Activated CD8-positive, alpha-beta memory T cell treated with anti-CD3 and anti-CD28 coated beads, Interleukin-2, amount 50 U/mL, for 1 hour (primary cell): Measurements from ENCODE around the gene TMEM139.
"Not testable (repeated sequence)": the region's sequence is repeated elsewhere in the genome, so short reads cannot be mapped to it uniquely, and the experiment has no call there.

Experiments used
- DNase-seq: peaks from one replicate; pipeline ENCODE4 v3.0.0-alpha.2; 2020; ENCODE audit errors: extremely low read depth

TMEM139 gene

DNA sequence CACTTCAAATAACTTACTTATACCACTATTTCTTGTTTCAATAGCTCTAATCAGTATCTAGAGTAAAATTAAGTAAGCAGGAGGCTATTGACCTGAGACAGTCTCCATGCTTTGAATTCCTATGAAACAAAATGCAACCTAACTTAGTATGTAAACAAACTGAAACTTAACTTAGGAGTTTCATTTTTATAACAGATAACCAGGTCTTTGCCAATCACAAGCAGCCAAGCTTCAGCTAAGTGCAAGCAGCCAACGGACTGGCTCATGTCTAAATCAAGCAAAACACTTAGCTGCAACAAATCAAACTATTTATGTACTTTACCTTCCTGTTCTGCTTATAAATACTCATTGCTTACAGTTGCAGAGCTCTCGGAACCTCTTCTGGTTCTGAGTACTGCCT lies 25.9 kb upstream of the TMEM139 start:
- DNase-seq, result no peak

DNA sequence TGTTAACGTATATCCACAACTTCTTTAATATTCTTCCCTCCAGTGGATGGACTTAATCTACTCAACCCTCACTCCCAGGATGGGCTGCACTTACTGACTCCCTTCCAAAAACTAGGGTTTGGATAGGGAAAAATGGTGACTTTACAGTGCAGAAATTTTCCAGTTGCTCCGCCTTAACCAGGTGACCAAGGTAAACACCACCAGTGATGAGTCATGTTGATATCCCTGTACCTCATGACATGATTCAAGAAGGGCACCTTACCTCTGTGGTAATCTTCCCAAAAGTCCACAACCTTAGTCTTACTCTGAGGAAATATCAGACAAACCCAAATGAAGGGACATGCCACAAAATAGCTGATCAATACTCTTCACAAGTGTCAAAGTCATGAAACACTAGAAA lies 25.0 kb upstream of the TMEM139 start:
- no peak for DNase-seq

- DNase-seq, result no peak
Observed at GRCh38 chr7:143261901-143262300, 22.9 kb upstream of the TMEM139 start.

DNA sequence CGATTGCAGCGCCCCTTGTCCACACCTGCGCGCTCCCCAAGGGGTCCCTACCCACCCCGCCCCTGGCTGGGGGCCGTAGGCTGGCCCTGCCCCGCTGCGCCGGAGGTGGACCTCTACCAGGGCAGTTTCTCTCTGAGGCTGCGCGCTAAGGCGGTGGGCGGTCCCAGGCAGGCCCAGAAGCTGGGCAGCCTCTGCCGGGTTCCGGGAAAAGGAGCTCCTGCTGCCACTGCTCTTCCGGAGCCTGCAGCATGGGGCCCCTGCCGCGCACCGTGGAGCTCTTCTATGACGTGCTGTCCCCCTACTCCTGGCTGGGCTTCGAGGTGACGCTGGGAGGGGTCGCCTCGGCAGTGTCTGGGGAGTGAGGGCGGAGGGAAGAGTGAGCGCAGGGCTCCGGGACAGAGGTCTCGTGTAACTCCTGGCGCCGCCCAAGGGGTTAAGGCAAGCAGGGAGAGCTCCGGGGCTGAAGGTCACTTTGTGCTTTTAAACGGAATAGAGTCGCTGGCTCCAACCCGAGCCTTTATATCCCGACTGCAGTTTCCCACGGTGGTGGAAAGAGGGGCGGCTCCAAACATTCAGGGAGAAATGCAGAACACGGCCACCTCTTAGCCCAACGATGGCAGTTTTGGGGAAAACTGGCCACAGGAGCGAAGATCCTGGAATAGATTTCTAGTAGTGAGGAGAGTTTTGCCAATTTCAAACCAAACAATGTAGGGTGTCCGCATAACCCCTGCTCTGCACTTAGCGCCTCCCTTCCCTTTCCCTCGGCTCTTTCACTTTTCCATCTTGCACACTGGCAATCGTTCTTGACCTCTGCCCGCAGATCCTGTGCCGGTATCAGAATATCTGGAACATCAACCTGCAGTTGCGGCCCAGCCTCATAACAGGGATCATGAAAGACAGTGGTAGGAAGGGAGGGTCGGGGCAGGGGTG lies 21.2 kb upstream of the TMEM139 start, which contains the start of gene GSTK1:
GSTK1 (plus strand) TSS at position 176 of the 930 bp plus-strand sequence; CDS start at position 249, 73 bp downstream.
- DNase-seq, result peak; percentile 32

DNA sequence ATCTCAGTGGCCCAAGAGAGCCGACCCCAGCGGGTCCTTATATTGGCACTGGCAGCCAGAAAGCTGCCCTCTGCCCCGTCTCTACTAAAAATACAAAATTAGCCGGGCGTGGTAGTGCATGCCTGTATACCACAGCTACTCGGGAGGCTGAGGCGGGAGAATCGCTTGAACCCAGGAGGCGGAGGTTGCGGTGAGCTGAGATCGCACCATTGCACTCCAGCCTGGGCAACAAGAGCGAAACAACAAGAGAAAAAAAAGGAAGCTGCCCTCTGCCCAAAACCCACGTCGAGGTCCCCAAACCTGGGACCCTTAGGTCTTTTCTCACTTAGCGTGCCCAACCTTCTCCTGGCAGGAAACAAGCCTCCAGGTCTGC lies 20.6 kb upstream of the TMEM139 start:
- DNase-seq, result not testable (repeated sequence)

DNA sequence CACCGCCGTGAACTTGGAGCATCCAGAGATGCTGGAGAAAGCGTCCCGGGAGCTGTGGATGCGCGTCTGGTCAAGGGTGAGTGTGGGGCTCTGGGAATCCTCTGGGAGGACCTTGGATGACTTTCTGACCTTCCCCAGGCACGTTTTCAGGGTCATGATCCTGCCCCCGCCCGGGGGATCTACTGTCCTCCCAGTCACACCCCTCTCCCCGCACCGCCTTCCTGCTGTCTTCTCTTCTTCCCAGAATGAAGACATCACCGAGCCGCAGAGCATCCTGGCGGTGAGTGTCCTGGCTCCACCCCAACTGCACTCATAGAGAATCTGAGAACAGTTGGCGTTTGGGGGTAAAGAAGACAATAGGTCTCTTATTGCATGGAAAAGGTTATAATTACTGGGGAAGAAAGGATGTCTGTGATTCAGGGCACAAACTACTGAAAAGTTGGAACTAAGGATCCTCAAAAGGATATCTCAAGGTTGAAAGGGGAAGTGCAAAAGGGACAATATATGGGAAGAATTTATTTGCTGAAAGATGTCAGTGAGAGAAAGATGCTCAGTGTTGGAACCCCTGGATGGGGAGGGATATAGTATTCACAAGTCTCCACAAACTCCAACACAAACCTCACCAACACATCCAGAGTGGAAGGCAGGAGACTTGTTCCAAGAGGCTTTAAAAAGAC lies 19.6 kb upstream of the TMEM139 start:
- DNase-seq, result no peak

GRCh38 chr7:143269251-143269650 lies 15.5 kb upstream of the TMEM139 start:
- no peak for DNase-seq

- DNase-seq, result no peak
Observed at GRCh38 chr7:143271240-143271639, 13.5 kb upstream of the TMEM139 start.

GRCh38 chr7:143272871-143273270 lies 11.9 kb upstream of the TMEM139 start:
- DNase-seq, result no peak

DNA sequence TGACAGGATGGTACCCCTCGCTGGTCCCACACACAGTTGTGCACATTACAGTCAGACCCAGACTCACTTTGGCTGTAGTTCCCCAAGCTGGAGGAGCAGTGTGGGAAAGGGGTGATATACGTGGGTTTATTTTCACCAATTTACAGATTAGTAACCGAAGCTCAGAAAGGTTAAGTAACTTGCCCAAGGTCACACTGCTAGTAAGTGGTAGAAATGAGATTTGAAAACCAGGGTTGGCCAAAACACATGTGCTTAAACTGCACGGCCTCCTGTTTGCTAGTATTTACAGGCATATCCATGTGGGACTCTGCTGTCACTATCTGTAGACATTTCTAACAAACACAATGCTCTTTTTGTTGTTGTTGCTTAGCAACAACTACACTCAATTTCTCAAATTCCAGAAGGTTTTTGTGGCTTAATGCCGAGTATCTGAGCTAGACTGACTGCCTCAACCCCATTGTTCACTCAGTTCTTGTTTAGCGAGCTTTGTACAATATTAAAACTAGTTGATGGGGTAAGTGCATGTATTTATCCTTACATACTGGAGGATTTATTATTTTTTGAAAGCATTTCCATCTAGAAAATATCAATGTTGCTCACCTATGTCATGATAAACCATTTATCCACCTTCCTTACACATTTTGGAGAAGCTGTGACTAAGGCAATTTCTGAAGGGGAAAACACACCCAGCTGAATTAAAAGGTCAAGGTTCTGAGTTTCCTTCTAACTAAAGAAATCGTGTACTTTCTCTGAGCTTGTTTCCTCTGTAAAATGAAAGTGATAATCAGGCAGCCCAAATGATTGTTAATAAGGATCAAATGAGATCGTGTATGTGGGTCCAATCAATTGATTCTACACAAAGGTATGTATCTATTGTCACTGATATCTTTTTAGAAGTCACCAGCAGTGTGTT lies 5.3 kb upstream of the TMEM139 start:
- no peak for DNase-seq

DNA sequence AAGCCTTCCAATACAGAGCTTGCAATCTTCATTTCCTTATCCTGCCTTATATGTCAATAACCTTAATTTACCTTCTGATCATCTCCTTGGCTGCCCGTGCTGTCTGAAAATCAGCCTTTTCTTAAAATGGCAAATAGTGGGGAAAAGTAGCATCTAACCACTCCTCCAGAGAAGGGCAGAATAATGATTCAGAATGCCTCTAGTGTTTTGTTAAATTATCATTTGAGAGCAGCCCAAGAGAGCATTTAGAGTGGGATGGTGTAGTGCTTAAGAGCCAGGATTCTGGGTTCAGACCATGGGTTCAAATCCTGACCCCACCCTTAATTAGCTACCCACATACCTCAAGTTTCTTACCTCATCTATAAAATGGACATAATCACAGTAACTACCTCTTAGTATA lies 4.6 kb upstream of the TMEM139 start:
- DNase-seq, result no peak

DNA sequence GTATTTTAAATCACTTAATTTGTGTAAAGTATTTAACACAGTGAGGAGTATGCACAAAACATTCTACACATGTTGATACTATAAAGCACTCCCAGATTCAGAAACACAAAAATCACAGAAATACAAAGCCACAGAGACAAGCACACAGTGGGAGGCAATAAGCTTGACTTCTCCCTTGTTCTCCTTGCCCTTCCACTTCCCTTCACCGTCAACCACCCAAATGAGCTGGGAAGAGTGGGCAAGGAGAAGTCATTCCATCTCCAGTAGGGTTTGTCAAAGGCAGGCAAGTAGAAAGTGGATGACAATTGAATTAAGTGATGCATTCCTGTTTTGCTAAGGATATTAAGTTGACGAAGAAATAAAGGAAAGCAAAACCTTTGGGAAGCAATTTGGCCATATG lies 4.2 kb upstream of the TMEM139 start:
- DNase-seq, result no peak

DNA sequence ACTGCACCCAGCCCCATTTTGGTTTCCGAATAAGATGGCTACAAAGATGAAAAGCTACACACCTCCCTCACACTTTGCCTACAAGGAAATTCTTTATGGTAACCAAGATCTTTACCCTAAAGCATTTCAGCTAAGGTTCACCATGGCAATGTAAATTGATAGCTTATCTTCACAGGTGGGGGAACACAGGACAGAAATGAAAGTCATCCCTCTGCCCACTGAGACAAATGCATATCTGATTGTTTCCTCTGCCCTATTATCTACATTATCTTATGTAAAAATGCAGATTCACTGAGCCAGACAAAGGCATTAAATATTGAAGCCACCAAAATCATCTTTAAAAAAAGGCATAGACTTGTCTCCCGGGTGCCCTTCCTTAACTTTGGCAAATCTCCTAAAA lies 3.2 kb upstream of the TMEM139 start:
- DNase-seq, result no peak

DNA sequence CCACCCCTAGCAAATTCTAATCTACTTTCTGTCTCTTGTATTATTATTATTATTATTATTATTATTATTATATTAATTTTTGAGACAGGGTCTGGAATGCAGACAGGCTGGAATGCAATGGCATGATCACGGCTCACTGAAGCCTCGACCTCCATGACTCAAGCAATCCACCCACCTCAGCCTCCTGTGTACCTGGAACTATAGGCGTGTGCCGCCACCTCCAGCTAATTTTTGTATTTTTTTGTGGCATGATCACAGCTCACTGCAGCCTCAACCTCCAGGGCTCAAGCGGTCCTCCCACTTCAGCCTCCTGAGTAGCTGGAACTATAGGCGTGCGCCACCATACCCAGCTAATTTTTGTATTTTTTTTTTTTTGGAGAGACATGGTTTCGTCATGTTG lies 2.6 kb upstream of the TMEM139 start:
- no peak for DNase-seq

DNA sequence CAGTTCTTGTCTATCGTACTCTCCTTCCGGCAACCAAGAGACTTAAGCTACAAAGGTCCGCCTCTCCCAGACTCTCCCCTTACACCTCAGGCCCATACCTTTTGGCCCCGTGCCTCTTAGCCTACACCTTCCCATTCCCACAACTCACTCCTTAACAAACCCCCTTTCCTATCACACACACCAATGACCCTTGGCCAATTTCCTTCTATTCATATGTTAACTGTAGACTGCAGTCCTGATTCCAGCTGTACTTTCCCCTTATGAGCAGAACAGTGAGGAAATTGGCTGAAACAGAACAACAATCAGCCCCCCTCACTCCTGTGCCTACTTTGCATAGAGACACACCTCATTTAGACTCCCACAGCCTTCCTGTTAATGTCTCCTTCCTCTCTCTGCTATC lies 1.4 kb upstream of the TMEM139 start:
- no peak for DNase-seq

DNA sequence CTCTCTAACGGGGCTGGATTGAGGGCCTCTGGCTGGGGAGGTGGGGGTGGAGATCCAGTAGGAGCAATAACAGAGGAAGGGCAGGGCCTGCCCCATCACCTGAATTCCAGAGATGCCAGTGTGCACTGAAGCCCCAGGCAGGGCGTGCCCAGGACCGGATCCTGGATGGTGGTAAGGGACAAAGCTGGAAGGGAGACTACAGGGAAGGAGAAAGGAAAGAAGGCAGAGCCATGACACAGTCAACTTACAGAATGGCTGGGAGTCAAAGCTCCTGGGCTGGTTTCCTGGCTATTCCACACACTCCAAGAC lies 666 bp downstream of the TMEM139 start:
- DNase-seq, result no peak

- DNase-seq, result no peak
Observed at GRCh38 chr7:143285806-143286521, 1.2 kb downstream of the TMEM139 start.

- DNase-seq, result no peak
Observed at GRCh38 chr7:143286522-143286890, 1.7 kb downstream of the TMEM139 start.

- no peak for DNase-seq
Observed at GRCh38 chr7:143287339-143287934, 2.7 kb downstream of the TMEM139 start.

- DNase-seq, result peak; percentile 98
Observed at GRCh38 chr7:143287935-143288826, 3.4 kb downstream of the TMEM139 start, which contains the start of gene CASP2. TSS of gene CASP2 (plus strand) at chr7:143288351. CDS start at chr7:143288456, 105 bp downstream.
